Activated CD8-positive, alpha-beta T cell treated with anti-CD3 and anti-CD28 coated beads for 36 hours (primary cell): ENCODE results near the gene USE1. TPM values are rescaled to one million over a fixed set of nuclear protein-coding genes. Genes with fewer than 3 reads are reported as not detected.

Experiments
- ATAC-seq: fragments of 200-7000 bp; cut with Tn5 transposase; one replicate; pipeline ENCODE4 v1.10.0; 2021; ENCODE audit warnings: mild to moderate bottlenecking, moderate library complexity
- CTCF ChIA-PET: fragments of 350-600 bp; sonication (Branson Sonifier 250); formaldehyde crosslinking; loops from one replicate; lab custom pipeline; 2021; ENCODE audit warnings: antibody characterized with exemption; lab: Charles Lee
- POLR2A ChIA-PET: fragments of 350-600 bp; sonication (Branson Sonifier 250); formaldehyde crosslinking; loops from one replicate; lab custom pipeline; 2021; ENCODE audit warnings: antibody characterized with exemption; lab: Charles Lee
- DNase-seq: peaks from one replicate; pipeline ENCODE4 v3.0.0-alpha.2; 2020
- H3K27ac Mint-ChIP-seq: one replicate; pipeline ENCODE4 v1.8.0; 2021; ENCODE audit warnings: mild to moderate bottlenecking, mixed read lengths
- H3K27me3 Mint-ChIP-seq: one replicate; pipeline ENCODE4 v1.8.0; 2021; ENCODE audit warnings: mixed read lengths
- H3K36me3 Mint-ChIP-seq: one replicate; pipeline ENCODE4 v1.8.0; 2021; ENCODE audit warnings: low read depth, mixed read lengths
- H3K4me1 Mint-ChIP-seq: one replicate; pipeline ENCODE4 v1.8.0; 2021; ENCODE audit warnings: low read depth, mixed read lengths
- H3K4me3 Mint-ChIP-seq: one replicate; pipeline ENCODE4 v1.8.0; 2021; ENCODE audit warnings: mild to moderate bottlenecking, moderate library complexity, mixed read lengths
- H3K9me3 Mint-ChIP-seq: one replicate; pipeline ENCODE4 v1.8.0; 2021; ENCODE audit warnings: mixed read lengths
- CTCF ChIP-seq: fragments of 200-600 bp; IDR thresholded peaks from one replicate; pipeline ENCODE4 v1.8.0; 2022; ENCODE audit warnings: antibody characterized with exemption, mild to moderate bottlenecking
- intact Hi-C: fragments of 100-400 bp; cut with micrococcal nuclease; formaldehyde crosslinking; loops from one replicate; pipeline ENCODE4 v1.10.0; 2022
- total RNA-seq, 2 experiments: library from RNA; stranded (reverse); gene quantifications; one replicate each; pipeline ENCODE4 v1.2.3, GENCODE V29; 2021

USE1 gene
- total RNA-seq, 2 experiments from 2014 or later, result 26.5 to 27.1 TPM

- CTCF ChIA-PET, result interaction anchor here (0.7 to 6.3 kb wide), 17 partner anchors 9 to 196 kb away, joined by 3 to 46 read pairs (median 5); partner anchors contain the start of genes ANKLE1 and USE1
- no peaks in the 10 kb centered on the region for H3K9me3 Mint-ChIP-seq
- ATAC-seq, result peak; percentile 100
- peak; percentile 84 for TF ChIP-seq CTCF
- POLR2A ChIA-PET, result interaction anchor here (0.6 to 3.0 kb wide), 2 partner anchors 21 to 194 kb away, joined by 3 to 9 read pairs; partner anchors contain the start of gene ANKLE1
- peak; percentile 94 for DNase-seq
- H3K36me3 Mint-ChIP-seq, result no peaks in the 10 kb centered on the region
- H3K4me1 Mint-ChIP-seq, result peaks cover 8% of the 10 kb centered on the region
- intact Hi-C loops, result no loop called here
- H3K27ac Mint-ChIP-seq, result no peak overlapping the region
- H3K4me3 Mint-ChIP-seq, result no peak overlapping the region
- no peaks in the 10 kb centered on the region for H3K27me3 Mint-ChIP-seq
Observed at GRCh38 chr19:17260842-17261325, 45.7 kb downstream of the USE1 start.

GRCh38 chr19:17262557-17262956, 47.4 kb downstream of the USE1 start:
- no peaks in the 10 kb centered on the region for H3K9me3 Mint-ChIP-seq
- H3K27ac Mint-ChIP-seq, result no peak overlapping the region
- no peak overlapping the region for H3K4me3 Mint-ChIP-seq
- intact Hi-C loops, result no loop called here
- POLR2A ChIA-PET, result interaction anchor here (0.9 to 1.0 kb wide), 2 partner anchors 19 to 126 kb away, joined by 3 read pairs; partner anchors contain the start of gene ANKLE1
- H3K4me1 Mint-ChIP-seq, result peaks cover 15% of the 10 kb centered on the region
- H3K36me3 Mint-ChIP-seq, result no peaks in the 10 kb centered on the region
- ATAC-seq (no peak), DNase-seq (no peak)
- H3K27me3 Mint-ChIP-seq, result no peaks in the 10 kb centered on the region
- CTCF ChIA-PET, result interaction anchor here (1.1 to 1.2 kb wide), 2 partner anchors 13 to 43 kb away, joined by 3 to 5 read pairs; partner anchors contain the start of gene MRPL34
- TF ChIP-seq CTCF, result no peak

GRCh38 chr19:17263712-17264640, 48.8 kb downstream of the USE1 start:
- Mint-ChIP-seq H3K36me3 (peaks cover 1% of the 10 kb centered on the region), H3K4me3 (no peak overlapping the region), H3K9me3 (no peaks in the 10 kb centered on the region), H3K27ac (peak overlapping the region; percentile 6), H3K4me1 (peaks cover 21% of the 10 kb centered on the region), H3K27me3 (no peaks in the 10 kb centered on the region)
- intact Hi-C loops, result no loop called here
- no peak for TF ChIP-seq CTCF
- ChIA-PET POLR2A (interaction anchor here (0.6 to 5.7 kb wide), 3 partner anchors 18 to 680 kb away, joined by 3 to 36 read pairs (median 6); partner anchors contain the start of gene ANKLE1), CTCF (interaction anchor here (1.2 to 5.9 kb wide), 4 partner anchors 19 to 125 kb away, joined by 3 to 46 read pairs (median 3); partner anchors contain the start of gene ANKLE1)
- no peak for ATAC-seq
- no peak for DNase-seq

GRCh38 chr19:17264641-17264979, 49.5 kb downstream of the USE1 start, which contains the start of gene USHBP1:
Gene USHBP1, minus strand, starts transcription at chr19:17264745. Its CDS starts 446 bp downstream, at chr19:17264299.
- no peak for TF ChIP-seq CTCF
- H3K4me3 Mint-ChIP-seq, result no peak within 1 kb of the TSS
- POLR2A ChIA-PET, result interaction anchor here (5.7 kb wide), 1 partner anchor 18 kb away, joined by 36 read pairs; the partner anchor contains the start of gene ANKLE1
- H3K4me1 Mint-ChIP-seq, result peaks cover 21% of the 10 kb centered on the region
- intact Hi-C loops, result no loop called here
- H3K27me3 Mint-ChIP-seq, result no peaks in the 10 kb centered on the region
- DNase-seq (no peak), ATAC-seq (no peak)
- peaks cover 1% of the 10 kb centered on the region for H3K36me3 Mint-ChIP-seq
- CTCF ChIA-PET, result interaction anchor here (1.2 to 5.9 kb wide), 5 partner anchors 9 to 124 kb away, joined by 3 to 46 read pairs (median 3); partner anchors contain the start of gene ANKLE1
- H3K27ac Mint-ChIP-seq, result peak within 1 kb of the TSS; percentile 6
- H3K9me3 Mint-ChIP-seq, result no peaks in the 10 kb centered on the region
